HL-60 (cell line): ENCODE measurements around the gene KCTD11.
"Not testable (repeated sequence)": the region's sequence is repeated elsewhere in the genome, so short reads cannot be mapped to it uniquely, and the experiment has no call there.

Source experiments
- DNase-seq, 2 experiments: peaks; one replicate each; pipeline ENCODE4 v3.0.0-alpha.2; 2010 to 2020; ENCODE audit warnings: low read depth in 1 of 2, low spot score in 1 of 2
- H3K27ac ChIP-seq: fragments of 250-450 bp; sonication (Bioruptor Pico); replicated peaks from 2 replicates; pipeline ENCODE4 v1.5.1; 2020; ENCODE audit warnings: mild to moderate bottlenecking, moderate library complexity
- H3K27me3 ChIP-seq: fragments of 250-450 bp; sonication (Bioruptor Pico); 2 replicates; pipeline ENCODE4 v1.5.1; 2021; ENCODE audit warnings: mild to moderate bottlenecking, moderate library complexity; ENCODE audit not compliant: insufficient read depth, poor library complexity, severe bottlenecking
- H3K4me3 ChIP-seq: replicated peaks from 2 replicates; pipeline ENCODE4 v1.5.1; 2011; ENCODE audit warnings: mild to moderate bottlenecking, control low read depth, low read length; ENCODE audit not compliant: insufficient read depth
- CTCF ChIP-seq: IDR thresholded peaks from one replicate; pipeline ENCODE4 v1.5.1; 2011; ENCODE audit warnings: low read length, control low read depth, inconsistent platforms; ENCODE audit not compliant: insufficient read depth
- GABPA ChIP-seq: IDR thresholded peaks from 2 replicates; pipeline ENCODE4 v1.6.1; 2012; ENCODE audit warnings: low read depth
- POLR2AphosphoS5 ChIP-seq: IDR thresholded peaks from 2 replicates; pipeline ENCODE4 v1.6.1; 2012; ENCODE audit warnings: low read depth
- REST ChIP-seq: IDR thresholded peaks from 2 replicates; pipeline ENCODE4 v1.6.1; 2012; ENCODE audit warnings: low read depth; ENCODE audit not compliant: insufficient replicate concordance
- SPI1 ChIP-seq: IDR thresholded peaks from 2 replicates; pipeline ENCODE4 v1.6.1; 2012; ENCODE audit warnings: low read depth, mild to moderate bottlenecking, borderline replicate concordance

The KCTD11 gene

GRCh38 chr17:7361906-7362305, 9.9 kb downstream of the KCTD11 start:
- TF ChIP-seq CTCF (no peak), REST (no peak), SPI1 (no peak), POLR2AphosphoS5 (no peak), GABPA (no peak)
- no peak overlapping the region for H3K27ac ChIP-seq
- no peak for DNase-seq
- no peak overlapping the region for H3K4me3 ChIP-seq
- no peaks in the 10 kb centered on the region for H3K27me3 ChIP-seq

- Histone ChIP-seq H3K27me3 (no peaks in the 10 kb centered on the region), H3K27ac (no peak overlapping the region), H3K4me3 (no peak overlapping the region)
- DNase-seq: no peak
- TF ChIP-seq GABPA: no peak
- no peak for TF ChIP-seq POLR2AphosphoS5
- no peak for TF ChIP-seq SPI1
- no peak for TF ChIP-seq REST
- no peak for TF ChIP-seq CTCF
Observed at GRCh38 chr17:7363311-7363710, 11.3 kb downstream of the KCTD11 start.

DNA sequence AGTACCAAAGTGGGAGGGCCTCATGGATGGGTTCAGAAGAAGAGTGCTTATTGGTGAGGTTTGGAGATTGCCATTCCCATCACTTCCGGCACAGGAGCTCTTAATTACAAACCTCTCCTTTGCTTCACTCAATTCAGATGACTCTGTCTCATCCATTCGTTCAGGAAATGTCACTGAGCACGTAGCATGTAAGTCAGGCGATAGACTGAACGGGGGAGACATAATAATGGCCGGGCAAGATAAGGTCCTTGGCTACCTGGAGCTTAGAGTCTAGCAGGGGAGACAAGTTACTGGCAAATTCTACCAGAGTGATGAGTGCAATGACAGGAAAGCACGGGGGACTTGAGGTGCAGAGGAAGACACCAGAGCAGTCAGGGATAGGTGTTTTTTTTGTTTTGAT, 14.0 kb downstream of the KCTD11 start:
- not testable (repeated sequence) for DNase-seq, H3K27me3 ChIP-seq, H3K27ac ChIP-seq, H3K4me3 ChIP-seq

DNA sequence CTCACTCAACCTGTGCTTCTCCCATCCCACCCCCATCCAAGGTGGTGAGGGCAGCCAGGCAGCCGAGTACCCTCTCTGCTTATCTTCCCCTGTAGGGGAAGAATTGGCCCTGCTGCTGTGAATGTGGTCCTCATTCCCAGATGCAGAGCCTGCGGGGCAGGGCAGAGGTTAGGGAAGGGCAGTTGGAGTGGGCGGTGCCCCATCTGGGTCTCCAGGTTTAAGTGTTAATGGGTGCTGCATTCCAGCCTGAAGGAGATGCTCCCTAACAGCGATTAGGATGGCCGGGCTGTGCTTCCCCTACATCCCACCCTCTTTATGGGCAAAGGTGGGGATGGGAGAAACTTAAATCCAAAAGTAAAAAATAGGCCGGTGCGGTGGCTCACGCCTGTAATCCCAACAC, 15.1 kb downstream of the KCTD11 start:
- Histone ChIP-seq H3K27me3 (no peaks in the 10 kb centered on the region), H3K4me3 (no peak overlapping the region), H3K27ac (no peak overlapping the region)
- TF ChIP-seq CTCF (no peak), SPI1 (no peak), REST (no peak), GABPA (no peak), POLR2AphosphoS5 (no peak)
- no peak for DNase-seq
